H1 (cell line): ENCODE data around the gene ARHGAP21. TPM values are rescaled to one million over a fixed set of nuclear protein-coding genes. Genes with fewer than 3 reads are reported as not detected.

Source experiments
- CTCF ChIA-PET: fragments of 300-600 bp; sonication (Branson Sonifier 250); formaldehyde crosslinking; loops from one replicate; lab custom pipeline; 2021; ENCODE audit not compliant: partially characterized antibody; lab: Charles Lee
- POLR2A ChIA-PET: fragments of 300-600 bp; sonication (Branson Sonifier 250); formaldehyde crosslinking; loops from one replicate; lab custom pipeline; 2021; ENCODE audit warnings: inconsistent platforms; ENCODE audit not compliant: partially characterized antibody; lab: Charles Lee
- DNase-seq, 2 experiments: peaks; one replicate each; pipeline versions ENCODE4 v3.0.0 to v3.0.0-alpha.2; 2010 to 2022; ENCODE audit warnings: low spot score in 2 of 2, low read depth in 1 of 2, mixed read lengths in 1 of 2
- FAIRE-seq: peaks from 2 replicates; lab custom pipeline; 2011; peaks lifted over from hg19 to GRCh38; lab: Jason Lieb, UNC
- H2AFZ ChIP-seq: 2 replicates; pipeline ENCODE4 v1.8.1; 2012; ENCODE audit warnings: low read length, inconsistent platforms
- H2AK5ac ChIP-seq: 2 replicates; pipeline ENCODE4 v1.6.1; 2013; ENCODE audit warnings: low read depth, low read length
- H2BK120ac ChIP-seq: replicated peaks from 2 replicates; pipeline ENCODE3; 2013; ENCODE audit warnings: low read depth, low read length, inconsistent platforms
- H2BK12ac ChIP-seq: 2 replicates; pipeline ENCODE4 v1.6.1; 2013; ENCODE audit warnings: low read depth, low read length
- H2BK15ac ChIP-seq: 2 replicates; pipeline ENCODE4 v1.6.1; 2013; ENCODE audit warnings: low read length
- H2BK20ac ChIP-seq: 2 replicates; pipeline ENCODE4 v1.6.1; 2013; ENCODE audit warnings: low read length
- H2BK5ac ChIP-seq: 2 replicates; pipeline ENCODE4 v1.6.1; 2013; ENCODE audit warnings: low read depth, low read length
- H3K14ac ChIP-seq: 2 replicates; pipeline ENCODE4 v1.6.1; 2013; ENCODE audit warnings: inconsistent platforms; ENCODE audit not compliant: insufficient read length
- H3K18ac ChIP-seq: 2 replicates; pipeline ENCODE4 v1.6.1; 2013; ENCODE audit warnings: low read length; ENCODE audit errors: extremely low read depth
- H3K23ac ChIP-seq: 2 replicates; pipeline ENCODE4 v1.6.1; 2013; ENCODE audit warnings: inconsistent platforms; ENCODE audit not compliant: insufficient read length
- H3K23me2 ChIP-seq: 2 replicates; pipeline ENCODE4 v1.6.1; 2013; ENCODE audit warnings: low read depth, low read length
- H3K27ac ChIP-seq: 2 replicates; pipeline ENCODE4 v1.6.1; 2011; ENCODE audit warnings: low read depth, low read length, inconsistent platforms
- H3K27me3 ChIP-seq, 4 experiments: replicated peaks in 1 of 4; 1 replicate in 1 of 4; 2 replicates in 3 of 4; pipeline versions ENCODE4 v1.6.1 to v1.8.1; 2011 to 2013; ENCODE audit warnings: low read length in 3 of 4, mild to moderate bottlenecking in 3 of 4, inconsistent platforms in 2 of 4, mixed read lengths in 2 of 4, moderate library complexity in 1 of 4; ENCODE audit not compliant: control insufficient read depth in 3 of 4, insufficient read depth in 3 of 4; ENCODE audit errors: extremely low read depth in 1 of 4
- H3K36me3 ChIP-seq, 4 experiments: 2 replicates each; pipeline versions ENCODE4 v1.6.1 to v1.8.1; 2011 to 2013; ENCODE audit warnings: mild to moderate bottlenecking in 4 of 4, low read length in 3 of 4, moderate library complexity in 2 of 4, control low read depth in 1 of 4, inconsistent platforms in 1 of 4; ENCODE audit not compliant: insufficient read depth in 4 of 4, control insufficient read depth in 2 of 4
- H3K4ac ChIP-seq: replicated peaks from 2 replicates; pipeline ENCODE3; 2013; ENCODE audit warnings: low read length, low read depth, mixed read lengths, inconsistent platforms; ENCODE audit not compliant: insufficient read length
- H3K4me1 ChIP-seq, 4 experiments: replicated peaks in 1 of 4; 1 replicate in 1 of 4; 2 replicates in 3 of 4; pipeline versions ENCODE4 v1.6.1 to v1.8.1; 2011 to 2013; ENCODE audit warnings: low read length in 3 of 4, inconsistent platforms in 2 of 4, mixed read lengths in 1 of 4; ENCODE audit not compliant: insufficient read depth in 4 of 4, control insufficient read depth in 3 of 4
- H3K4me2 ChIP-seq, 2 experiments: 2 replicates each; pipeline versions ENCODE4 v1.6.1 to v1.8.1; 2011 to 2013; ENCODE audit warnings: low read depth in 2 of 2, low read length in 2 of 2, control low read depth in 1 of 2, inconsistent platforms in 1 of 2, mild to moderate bottlenecking in 1 of 2; ENCODE audit not compliant: insufficient read depth in 1 of 2
- H3K4me3 ChIP-seq, 4 experiments: fragments of 200-600, 300-600 bp in 1 of 4; sonication (generic), shearing (Covaris generic), sonication (Bioruptor Twin) in 1 of 4; 2 replicates each; pipeline versions ENCODE4 v1.5.1 to v1.8.1; 2011 to 2016; ENCODE audit warnings: low read length in 4 of 4, low read depth in 3 of 4, control low read depth in 2 of 4, inconsistent platforms in 2 of 4, mild to moderate bottlenecking in 2 of 4, mixed read lengths in 1 of 4, moderate library complexity in 1 of 4; ENCODE audit not compliant: insufficient read depth in 2 of 4; ENCODE audit errors: extremely low read depth in 1 of 4
- H3K56ac ChIP-seq: replicated peaks from 2 replicates; pipeline ENCODE3; 2013; ENCODE audit warnings: low read depth, mild to moderate bottlenecking, mixed read lengths, low read length, inconsistent platforms; ENCODE audit not compliant: insufficient read length
- H3K79me1 ChIP-seq: 2 replicates; pipeline ENCODE4 v1.6.1; 2013; ENCODE audit warnings: low read depth, low read length, control low read depth
- H3K79me2 ChIP-seq, 2 experiments: 2 replicates each; pipeline versions ENCODE4 v1.6.1 to v1.8.1; 2012 to 2013; ENCODE audit warnings: low read length in 2 of 2, mild to moderate bottlenecking in 2 of 2, inconsistent platforms in 1 of 2; ENCODE audit not compliant: insufficient read depth in 2 of 2, control insufficient read depth in 1 of 2
- H3K9ac ChIP-seq, 4 experiments: replicated peaks in 1 of 4; 1 replicate in 1 of 4; 2 replicates in 3 of 4; pipeline versions ENCODE4 v1.6.1 to v1.8.1; 2011 to 2013; ENCODE audit warnings: low read depth in 3 of 4, low read length in 3 of 4, control low read depth in 2 of 4, mild to moderate bottlenecking in 2 of 4, moderate library complexity in 2 of 4, inconsistent platforms in 1 of 4; ENCODE audit errors: extremely low read depth in 1 of 4
- H3K9me3 ChIP-seq, 2 experiments: 2 replicates each; pipeline versions ENCODE4 v1.6.1 to v1.8.1; 2012 to 2013; ENCODE audit warnings: mild to moderate bottlenecking in 2 of 2, moderate library complexity in 2 of 2, control low read depth in 1 of 2, inconsistent platforms in 1 of 2, low read depth in 1 of 2, low read length in 1 of 2, mixed read lengths in 1 of 2; ENCODE audit not compliant: insufficient read depth in 2 of 2
- H4K20me1 ChIP-seq, 2 experiments: replicated peaks in 1 of 2; 2 replicates each; pipeline versions ENCODE3 to v1.8.1; 2011 to 2013; ENCODE audit warnings: inconsistent platforms in 2 of 2, low read length in 2 of 2, mild to moderate bottlenecking in 1 of 2; ENCODE audit not compliant: insufficient read depth in 2 of 2, control insufficient read depth in 1 of 2
- H4K5ac ChIP-seq: 2 replicates; pipeline ENCODE4 v1.6.1; 2013; ENCODE audit warnings: low read length, low read depth, mixed read lengths, inconsistent platforms; ENCODE audit not compliant: insufficient read length
- H4K8ac ChIP-seq: 2 replicates; pipeline ENCODE4 v1.8.0; 2013; ENCODE audit warnings: mild to moderate bottlenecking, moderate library complexity, low read length, inconsistent platforms; ENCODE audit not compliant: insufficient read depth; ENCODE audit errors: extremely low read depth
- H4K91ac ChIP-seq: replicated peaks from 2 replicates; pipeline ENCODE3; 2013; ENCODE audit warnings: low read length, mixed read lengths, inconsistent platforms; ENCODE audit not compliant: insufficient read length
- BCL11A ChIP-seq, 2 experiments: IDR thresholded peaks; one replicate each; pipeline ENCODE4 v1.6.1; 2011; ENCODE audit warnings: low read depth in 2 of 2, low read length in 2 of 2, mild to moderate bottlenecking in 2 of 2
- EP300 ChIP-seq, 2 experiments: IDR thresholded peaks; 1 replicate in 1 of 2; 2 replicates in 1 of 2; pipeline ENCODE4 v1.6.1; 2011 to 2012; ENCODE audit warnings: low read depth in 2 of 2, low read length in 2 of 2, mild to moderate bottlenecking in 2 of 2, borderline replicate concordance in 1 of 2, inconsistent platforms in 1 of 2, moderate library complexity in 1 of 2
- KDM1A ChIP-seq: fragments of 200-600, 300-600 bp; sonication (generic); IDR thresholded peaks from 2 replicates; pipeline ENCODE4 v1.7.1; 2016; ENCODE audit warnings: mild to moderate bottlenecking, low read length, borderline replicate concordance
- RAD21 ChIP-seq, 2 experiments: IDR thresholded peaks in 1 of 2; conservative IDR thresholded peaks in 1 of 2; 2 replicates each; pipeline ENCODE4 v1.6.1; 2011; ENCODE audit warnings: low read depth in 2 of 2, low read length in 2 of 2, improper control_type of control experiment in 1 of 2, inconsistent platforms in 1 of 2, mild to moderate bottlenecking in 1 of 2, moderate library complexity in 1 of 2
- RNF2 ChIP-seq: fragments of 200-900, 300-1000 bp; sonication (generic); IDR thresholded peaks from 2 replicates; pipeline ENCODE4 v1.7.1; 2016; ENCODE audit warnings: borderline replicate concordance, low read depth, mild to moderate bottlenecking, antibody characterized with exemption, low read length; ENCODE audit not compliant: poor library complexity, severe bottlenecking; ENCODE audit errors: missing control alignments
- TAF1 ChIP-seq: IDR thresholded peaks from 2 replicates; pipeline ENCODE4 v1.6.1; 2011; ENCODE audit warnings: mild to moderate bottlenecking, low read depth, low read length
- TEAD4 ChIP-seq: IDR thresholded peaks from 2 replicates; pipeline ENCODE4 v1.6.1; 2012; ENCODE audit warnings: low read depth, low read length, inconsistent platforms, mixed read lengths
- WGBS, 2 experiments: shearing (Covaris generic) in 1 of 2; methylation state at CpG; one replicate each; pipeline versions ENCODE4 v1.1.6 to v1.1.7; 2013 to 2015; ENCODE audit warnings: low lambda C conversion rate in 2 of 2, mixed read lengths in 2 of 2, inconsistent platforms in 1 of 2, low coverage in 1 of 2, missing lambda C conversion rate in 1 of 2; ENCODE audit not compliant: insufficient replicate concordance in 2 of 2, insufficient coverage in 1 of 2, insufficient read length in 1 of 2; ENCODE audit errors: extremely low coverage in 1 of 2, missing lambda C conversion rate in 1 of 2; 5-methylcytosine and 5-hydroxymethylcytosine counted together
- polyA plus RNA-seq, 7 experiments: library from polyadenylated mRNA; depleted of rRNA in 3 of 7; stranded (reverse) in 5 of 7; unstranded in 2 of 7; fragments of >200 nt in 5 of 7; fragments of 200-250 nt in 2 of 7; gene quantifications; 1 replicate in 5 of 7; 2 replicates in 1 of 7; 4 replicates in 1 of 7; pipeline versions ENCODE4 v1.2.1 to v1.2.3, GENCODE V29; 2011 to 2013; ENCODE audit warnings: missing spikeins in 2 of 7, mixed read lengths in 2 of 7
- total RNA-seq: library from RNA; stranded (reverse); fragmentation: NEBNext Ultra II Directional; extraction: Animal tissue kit (Norgen Biotek cat#: 25700); gene quantifications from 2 replicates; pipeline ENCODE4 v1.2.1, GENCODE V29; 2021
- TF ChIP-seq, protein P1 (sequence below), 3 experiments: IDR thresholded peaks; 1 replicate in 2 of 3; 2 replicates in 1 of 3; pipeline versions ENCODE4 v1.5.1 to v1.6.1; 2011; ENCODE audit warnings: low read length in 3 of 3, mild to moderate bottlenecking in 3 of 3, inconsistent platforms in 2 of 3, low read depth in 1 of 3, moderate library complexity in 1 of 3; ENCODE audit not compliant: insufficient read depth in 1 of 3; ENCODE audit errors: control extremely low read depth in 1 of 3
- TF ChIP-seq, protein P2 (sequence below): IDR thresholded peaks from 2 replicates; pipeline ENCODE4 v1.6.1; 2011; ENCODE audit warnings: low read length, improper control_type of control experiment

The ARHGAP21 gene
- total and polyA plus RNA-seq, 2 of the 8 experiments (the other 6 are each of a cell fraction or from before 2014, with no cell fraction given): 14.4 to 35.3 TPM

DNA sequence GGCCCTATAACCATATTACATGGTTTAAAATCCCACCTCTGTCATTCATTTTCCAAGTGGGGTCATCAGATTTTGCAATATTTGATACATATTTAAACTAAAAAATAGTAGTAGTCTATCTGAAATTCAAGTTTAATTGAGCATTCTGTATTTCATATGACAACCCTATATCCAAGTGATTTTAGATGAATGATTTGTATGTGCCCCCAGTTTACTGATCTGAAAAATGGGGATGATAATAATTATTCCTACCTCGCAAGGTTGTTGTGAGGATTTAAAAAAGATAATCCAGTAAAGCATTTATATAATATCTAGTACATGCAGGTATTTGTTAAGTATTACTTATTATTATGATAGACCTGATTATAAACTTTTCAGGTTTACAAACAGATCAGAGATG lies 84.6 kb downstream of the ARHGAP21 start:
- 89% methylated on average over 1 of the region's 1 CpG; no CpG with 5 or more reads in 1 of the 2 experiments for WGBS, 2 experiments
- POLR2A ChIA-PET: no interaction called here
- TF ChIP-seq RAD21 (IDR thresholded peaks at IDR 0.05 in 1 of 2, conservative IDR thresholded peaks at IDR 0.05 in 1 of 2; ENCODE audit: low read depth in 2 of 2, low read length in 2 of 2) (no peak), BCL11A (IDR thresholded peaks at IDR 0.05; ENCODE audit: low read depth in 2 of 2, low read length in 2 of 2) (no peak), KDM1A (no peak), EP300 (IDR thresholded peaks at IDR 0.05; ENCODE audit: borderline replicate concordance in 1 of 2, low read depth in 2 of 2, low read length in 2 of 2) (no peak), TAF1 (no peak), RNF2 (no peak), TEAD4 (no peak)
- TF ChIP-seq, protein P1, sequence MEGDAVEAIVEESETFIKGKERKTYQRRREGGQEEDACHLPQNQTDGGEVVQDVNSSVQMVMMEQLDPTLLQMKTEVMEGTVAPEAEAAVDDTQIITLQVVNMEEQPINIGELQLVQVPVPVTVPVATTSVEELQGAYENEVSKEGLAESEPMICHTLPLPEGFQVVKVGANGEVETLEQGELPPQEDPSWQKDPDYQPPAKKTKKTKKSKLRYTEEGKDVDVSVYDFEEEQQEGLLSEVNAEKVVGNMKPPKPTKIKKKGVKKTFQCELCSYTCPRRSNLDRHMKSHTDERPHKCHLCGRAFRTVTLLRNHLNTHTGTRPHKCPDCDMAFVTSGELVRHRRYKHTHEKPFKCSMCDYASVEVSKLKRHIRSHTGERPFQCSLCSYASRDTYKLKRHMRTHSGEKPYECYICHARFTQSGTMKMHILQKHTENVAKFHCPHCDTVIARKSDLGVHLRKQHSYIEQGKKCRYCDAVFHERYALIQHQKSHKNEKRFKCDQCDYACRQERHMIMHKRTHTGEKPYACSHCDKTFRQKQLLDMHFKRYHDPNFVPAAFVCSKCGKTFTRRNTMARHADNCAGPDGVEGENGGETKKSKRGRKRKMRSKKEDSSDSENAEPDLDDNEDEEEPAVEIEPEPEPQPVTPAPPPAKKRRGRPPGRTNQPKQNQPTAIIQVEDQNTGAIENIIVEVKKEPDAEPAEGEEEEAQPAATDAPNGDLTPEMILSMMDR (IDR thresholded peaks at IDR 0.05; ENCODE audit: control extremely low read depth in 1 of 3, insufficient read depth in 1 of 3, low read depth in 1 of 3, low read length in 3 of 3): no peak
- TF ChIP-seq, protein P2, sequence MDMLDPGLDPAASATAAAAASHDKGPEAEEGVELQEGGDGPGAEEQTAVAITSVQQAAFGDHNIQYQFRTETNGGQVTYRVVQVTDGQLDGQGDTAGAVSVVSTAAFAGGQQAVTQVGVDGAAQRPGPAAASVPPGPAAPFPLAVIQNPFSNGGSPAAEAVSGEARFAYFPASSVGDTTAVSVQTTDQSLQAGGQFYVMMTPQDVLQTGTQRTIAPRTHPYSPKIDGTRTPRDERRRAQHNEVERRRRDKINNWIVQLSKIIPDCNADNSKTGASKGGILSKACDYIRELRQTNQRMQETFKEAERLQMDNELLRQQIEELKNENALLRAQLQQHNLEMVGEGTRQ: no peak

More for the DNA sequence above, 84.6 kb downstream of the ARHGAP21 start:
- no peak overlapping the region for H3K56ac ChIP-seq
- no peak overlapping the region for H2AK5ac ChIP-seq
- H4K5ac ChIP-seq: no peak overlapping the region
- H2BK20ac ChIP-seq: no peak overlapping the region
- peaks cover 0 to 3% of the 10 kb centered on the region in 2 experiments for H4K20me1 ChIP-seq
- H4K8ac ChIP-seq: no peak overlapping the region
- H3K9ac ChIP-seq: no peak overlapping the region
- H3K23ac ChIP-seq: no peak overlapping the region
- no peak overlapping the region for H2BK5ac ChIP-seq
- no peaks in the 10 kb centered on the region for H3K4me1 ChIP-seq
- FAIRE-seq: no peak
- H3K36me3 ChIP-seq: no peaks in the 10 kb centered on the region
- H2BK120ac ChIP-seq: no peak overlapping the region
- H2AFZ ChIP-seq: no peak overlapping the region
- no peak overlapping the region for H3K4me2 ChIP-seq
- no peak overlapping the region for H3K4me3 ChIP-seq
- no peak overlapping the region for H4K91ac ChIP-seq
- CTCF ChIA-PET: no interaction called here
- no peak overlapping the region for H2BK12ac ChIP-seq
- no peaks in the 10 kb centered on the region for H3K79me1 ChIP-seq
- H3K18ac ChIP-seq: no peak overlapping the region
- no peak for DNase-seq
- H3K4ac ChIP-seq: no peak overlapping the region
- no peak overlapping the region for H3K27ac ChIP-seq
- H3K9me3 ChIP-seq: no peaks in the 10 kb centered on the region
- H3K79me2 ChIP-seq: no peaks in the 10 kb centered on the region
- no peak overlapping the region for H3K14ac ChIP-seq
- no peaks in the 10 kb centered on the region for H3K23me2 ChIP-seq
- no peak overlapping the region for H2BK15ac ChIP-seq
- peaks cover 0 to 1% (median 0%) of the 10 kb centered on the region in 4 experiments; a peak in 1 of 7 replicates for H3K27me3 ChIP-seq
